Urothelium cell line (cell line): ENCODE measurements around the gene AGBL5.
"Not testable (repeated sequence)": the region's sequence is repeated elsewhere in the genome, so short reads cannot be mapped to it uniquely, and the experiment has no call there.

Source experiments
- DNase-seq: peaks from one replicate; pipeline ENCODE4 v3.0.0; 2011; ENCODE audit warnings: low spot score, mixed read lengths
- FAIRE-seq: peaks from 2 replicates; lab custom pipeline; 2011; peaks lifted over from hg19 to GRCh38; lab: Jason Lieb, UNC

The AGBL5 gene

GRCh38 chr2:27051902-27052645 lies 606 bp downstream of the AGBL5 start:
- FAIRE-seq: no peak

GRCh38 chr2:27053321-27053720 lies 1.9 kb downstream of the AGBL5 start:
- DNase-seq (no peak), FAIRE-seq (no peak)

More at GRCh38 chr2:27051902-27052645, 606 bp downstream of the AGBL5 start:
- no peak for DNase-seq

DNA sequence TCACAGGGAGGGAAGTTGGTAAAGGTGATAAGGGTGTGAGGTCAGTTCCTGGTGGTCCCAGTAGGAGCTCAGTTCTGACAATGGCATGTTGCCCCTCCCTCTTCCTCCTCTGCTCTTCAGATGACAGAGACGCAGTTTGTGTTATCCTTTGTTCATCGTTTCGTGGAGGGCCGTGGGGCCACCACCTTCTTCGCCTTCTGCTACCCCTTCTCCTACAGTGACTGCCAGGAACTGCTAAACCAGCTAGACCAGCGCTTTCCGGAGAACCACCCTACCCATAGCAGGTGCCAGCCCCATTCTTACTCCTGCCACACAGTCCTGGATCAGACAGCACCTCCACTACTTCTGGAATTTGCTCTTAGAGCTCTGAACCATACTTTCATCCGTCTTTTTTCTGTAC lies 2.3 kb downstream of the AGBL5 start:
- FAIRE-seq (no peak), DNase-seq (no peak)

DNA sequence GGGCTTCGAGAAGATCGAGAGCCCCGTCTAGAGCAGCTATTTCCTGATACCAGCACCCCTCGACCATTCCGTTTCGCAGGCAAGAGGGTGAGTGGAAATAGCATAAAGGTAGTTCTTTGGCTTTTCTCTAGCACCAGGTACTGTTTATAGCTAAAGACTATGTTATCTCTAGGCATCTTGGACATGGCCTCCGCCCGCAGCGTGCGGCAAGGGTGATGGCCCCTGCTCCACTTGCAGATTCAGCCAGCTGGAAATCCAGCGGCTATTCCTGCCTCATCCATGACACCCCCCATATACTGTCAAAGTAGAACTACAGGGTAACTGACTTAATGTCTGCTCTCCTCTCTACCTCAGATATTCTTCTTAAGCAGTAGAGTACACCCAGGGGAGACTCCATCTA lies 3.3 kb downstream of the AGBL5 start:
- no peak for FAIRE-seq
- no peak for DNase-seq

DNA sequence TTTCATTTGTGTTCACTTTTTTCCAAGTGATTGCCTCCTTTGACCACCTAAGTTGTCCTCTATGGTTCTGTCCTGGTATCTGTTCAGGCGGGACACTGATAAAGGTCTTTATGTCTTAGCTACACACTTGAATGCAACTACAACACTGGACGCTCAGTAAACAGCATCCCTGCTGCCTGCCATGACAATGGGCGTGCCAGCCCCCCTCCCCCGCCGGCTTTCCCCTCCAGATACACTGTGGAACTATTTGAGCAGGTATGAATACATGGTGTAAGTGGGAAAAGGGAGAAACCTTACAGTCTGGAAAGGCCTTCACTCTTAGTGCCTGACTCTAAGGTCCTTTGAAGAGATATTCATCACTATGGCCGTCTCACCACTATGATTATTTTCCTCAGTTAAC lies 5.7 kb downstream of the AGBL5 start:
- FAIRE-seq (no peak), DNase-seq (no peak)

- FAIRE-seq: peak; percentile 92
- DNase-seq: no peak
Measured at GRCh38 chr2:27058210-27058609, 6.7 kb downstream of the AGBL5 start.

DNA sequence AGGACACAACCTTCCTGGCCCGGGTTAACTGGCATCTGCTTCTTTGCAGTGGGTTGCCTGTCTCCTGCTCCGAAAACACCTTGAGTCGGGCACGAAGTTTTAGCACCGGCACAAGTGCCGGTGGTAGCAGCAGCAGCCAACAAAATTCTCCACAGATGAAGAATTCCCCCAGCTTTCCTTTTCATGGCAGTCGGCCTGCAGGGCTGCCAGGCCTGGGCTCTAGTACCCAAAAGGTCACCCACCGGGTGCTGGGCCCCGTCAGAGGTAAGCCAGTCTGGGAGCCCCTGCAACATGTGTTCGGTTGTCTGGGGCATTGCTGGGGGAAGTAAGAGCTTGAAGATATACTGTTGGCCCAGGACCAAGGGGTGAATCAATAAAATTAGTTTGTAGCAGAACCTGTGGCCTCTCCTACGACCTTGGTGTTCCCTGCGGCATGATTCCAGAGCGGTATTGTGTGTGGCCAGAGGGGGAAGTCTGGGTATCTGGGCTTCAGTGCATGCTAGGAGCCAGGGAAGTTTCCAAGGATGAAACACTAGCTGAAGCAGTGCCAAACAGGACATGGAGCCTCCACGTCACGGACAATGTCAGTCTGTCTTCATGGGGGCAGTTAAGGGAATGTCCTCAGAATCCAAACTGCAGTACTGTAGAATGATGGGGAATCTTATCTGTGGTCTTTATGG lies 7.8 kb downstream of the AGBL5 start:
- DNase-seq (no peak), FAIRE-seq (no peak)

DNA sequence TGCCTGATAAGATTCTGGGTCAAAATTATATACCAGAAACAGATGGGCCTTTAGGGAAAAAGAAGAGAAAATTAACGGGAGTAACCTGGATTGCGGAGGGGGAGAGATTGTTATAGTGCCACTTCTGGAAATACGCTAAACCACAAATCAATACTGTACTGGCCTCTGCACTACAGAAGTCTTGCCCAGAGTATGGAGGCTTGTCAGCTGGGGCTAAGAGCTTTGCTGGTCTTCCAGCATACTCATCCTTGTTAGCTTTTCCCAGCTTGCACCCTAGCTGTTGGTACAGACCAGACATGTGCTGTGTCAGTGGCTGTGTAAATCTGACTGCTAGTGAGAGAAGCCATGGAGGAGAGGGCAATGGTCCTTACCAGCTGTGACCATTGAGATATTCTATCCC lies 8.9 kb downstream of the AGBL5 start:
- no peak for FAIRE-seq
- no peak for DNase-seq

- DNase-seq (no peak), FAIRE-seq (no peak)
Measured at GRCh38 chr2:27065128-27065527, 13.7 kb downstream of the AGBL5 start.

- FAIRE-seq (no peak), DNase-seq (no peak)
Measured at GRCh38 chr2:27067385-27067784, 15.9 kb downstream of the AGBL5 start.

DNA sequence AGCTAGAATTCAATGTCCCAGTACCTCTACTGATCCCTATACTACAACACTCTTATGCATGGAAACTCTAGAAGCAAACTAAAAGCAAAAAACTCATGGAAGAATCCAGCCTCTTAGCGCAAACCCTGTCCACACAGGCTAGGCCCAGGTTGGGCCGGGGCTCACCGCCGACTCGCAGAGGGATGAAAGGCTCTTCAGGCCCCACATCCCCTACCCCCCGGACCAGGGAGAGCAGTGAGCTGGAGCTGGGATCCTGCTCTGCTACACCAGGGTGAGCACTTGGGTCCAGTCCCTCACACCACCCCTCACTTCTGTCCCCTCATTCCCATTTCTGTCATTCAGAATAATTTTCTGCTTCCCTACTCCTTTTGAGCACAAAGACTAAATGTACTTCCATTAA lies 18.0 kb downstream of the AGBL5 start:
- FAIRE-seq (no peak), DNase-seq (no peak)

GRCh38 chr2:27069961-27070618 lies 18.6 kb downstream of the AGBL5 start:
- DNase-seq (no peak), FAIRE-seq (no peak)

DNA sequence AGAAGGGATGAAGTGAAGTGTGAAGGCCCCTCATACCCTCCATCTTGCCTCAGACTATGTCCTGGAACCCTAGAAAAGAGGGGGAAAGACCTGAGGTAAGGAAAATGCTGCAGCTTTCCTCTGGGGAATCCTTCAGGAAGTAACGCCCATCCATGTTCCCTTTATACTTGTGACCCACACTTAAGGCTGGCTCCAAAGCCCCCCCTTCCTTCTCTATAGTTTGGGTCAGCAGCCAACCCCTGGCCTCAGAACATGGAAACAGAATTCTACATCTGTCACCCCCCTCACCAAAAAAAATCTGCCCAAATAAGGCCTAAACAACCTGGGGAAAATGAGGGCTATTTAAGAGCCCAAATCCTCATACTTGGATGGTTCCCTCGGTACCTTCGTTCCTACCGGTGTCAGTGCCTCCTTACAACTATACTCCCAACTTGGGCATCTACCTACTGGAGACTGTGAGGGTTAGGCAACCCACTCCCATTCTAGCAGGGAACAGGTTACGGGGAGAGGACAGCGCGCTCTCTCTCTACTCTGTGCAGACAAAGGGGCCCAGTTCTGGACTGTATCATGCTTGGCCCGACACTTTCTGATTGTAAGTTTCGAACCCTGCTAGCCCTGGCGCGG lies 19.3 kb downstream of the AGBL5 start:
- no peak for DNase-seq
- FAIRE-seq: no peak

DNA sequence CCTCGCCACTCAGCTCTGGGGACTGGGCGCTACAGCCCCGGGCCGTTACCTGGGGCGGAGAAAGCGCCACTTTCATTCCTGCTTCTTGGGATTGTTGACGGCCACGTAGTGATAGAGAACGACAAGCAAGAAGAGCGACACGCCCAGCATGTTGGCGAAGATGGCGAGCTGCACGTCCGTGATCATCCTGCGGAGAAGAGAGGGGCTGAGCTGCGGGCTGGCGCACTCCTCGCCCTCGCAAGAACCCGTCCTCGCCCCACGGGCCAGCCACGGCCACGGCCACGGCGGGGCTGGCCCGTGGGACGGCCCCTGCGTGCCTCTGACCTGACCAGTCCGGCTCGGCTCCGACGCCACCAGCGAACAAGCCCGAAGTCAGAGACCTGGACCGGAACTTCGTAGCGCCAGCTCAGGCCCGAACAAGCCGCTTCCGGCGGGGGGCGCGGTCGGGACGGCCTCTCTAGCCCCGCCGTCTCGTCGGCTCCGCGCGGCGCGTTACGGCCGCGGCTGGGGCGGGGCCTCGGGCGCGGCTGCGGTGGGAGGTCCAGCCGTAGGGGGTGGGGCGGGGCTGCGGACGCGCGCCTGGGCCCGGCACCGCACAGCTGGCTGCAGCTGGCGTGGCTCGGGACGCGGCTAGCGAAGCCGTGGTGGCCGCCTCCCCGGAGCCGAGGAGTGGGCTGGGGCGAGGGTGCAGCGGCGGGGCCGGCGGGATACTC lies 20.0 kb downstream of the AGBL5 start, which contains the start of gene OST4:
Gene OST4 (minus strand): TSS at position 378 of the 713 bp plus-strand sequence.
- peak; percentile 86 for FAIRE-seq

DNA sequence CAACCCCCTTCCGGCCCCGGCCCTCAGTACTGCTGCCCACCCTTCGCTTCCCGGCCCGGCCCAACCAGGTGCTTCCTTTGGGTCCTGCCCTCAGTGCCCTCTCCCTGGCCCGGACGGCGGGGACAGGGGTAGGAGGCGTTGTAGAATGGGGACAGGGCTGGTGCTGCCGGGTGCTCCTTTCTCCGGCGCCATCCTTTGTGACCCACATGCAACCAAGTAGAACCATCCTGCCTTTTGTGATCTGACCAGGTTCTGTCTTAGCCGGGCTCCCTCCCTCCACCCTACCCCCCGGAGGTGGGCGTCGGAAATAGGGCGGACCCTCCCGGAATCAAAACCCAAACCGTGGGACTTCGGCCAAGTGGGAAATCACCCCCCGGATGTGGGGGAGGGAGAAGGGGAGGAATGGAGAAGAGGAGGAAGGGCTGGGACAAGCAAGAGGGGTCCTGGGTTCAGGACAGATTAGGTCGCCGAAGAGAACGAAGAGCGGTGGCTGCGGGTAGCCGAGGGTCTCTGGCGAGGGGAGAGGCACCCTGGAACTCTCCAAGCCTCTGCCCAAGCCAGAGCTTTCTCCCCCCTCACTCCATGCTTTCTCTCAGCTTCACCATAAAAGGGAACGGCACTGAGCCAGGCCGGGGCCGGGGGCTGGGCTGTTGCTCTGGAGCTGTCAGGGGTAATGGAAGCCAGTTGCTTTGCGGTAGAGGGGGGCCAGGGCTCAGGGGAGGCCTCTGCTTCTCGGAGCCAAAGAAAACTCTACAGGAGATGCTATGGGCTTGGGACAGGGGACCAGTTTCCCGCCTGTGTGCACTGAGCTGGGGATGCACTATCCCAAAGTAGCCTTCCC lies 20.7 kb downstream of the AGBL5 start:
- FAIRE-seq (no peak), DNase-seq (peak; percentile 39)

More for the DNA sequence above, 20.0 kb downstream of the AGBL5 start, which contains the start of gene OST4:
- DNase-seq: peak; percentile 99

GRCh38 chr2:27072920-27073319 lies 21.5 kb downstream of the AGBL5 start:
- DNase-seq (no peak), FAIRE-seq (no peak)

DNA sequence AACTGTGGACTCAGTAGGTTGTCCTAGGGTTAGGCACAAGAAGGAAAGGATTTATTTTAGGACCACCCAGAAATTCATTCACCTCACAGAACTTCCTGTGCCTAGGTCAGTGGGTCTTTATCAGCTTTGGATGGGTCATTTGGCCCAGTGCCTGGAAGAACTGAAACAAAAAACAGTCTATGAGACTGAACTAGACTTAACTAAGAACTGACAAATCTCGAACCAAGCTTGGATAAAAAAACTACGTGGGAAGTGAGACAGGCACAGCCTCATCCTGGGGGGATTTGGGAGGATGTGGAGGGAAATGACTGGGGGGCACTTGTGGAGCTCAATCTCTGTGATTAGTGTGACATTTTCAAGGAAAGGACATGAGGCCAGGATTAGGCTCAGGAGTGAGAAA lies 22.3 kb downstream of the AGBL5 start:
- FAIRE-seq: no peak

DNA sequence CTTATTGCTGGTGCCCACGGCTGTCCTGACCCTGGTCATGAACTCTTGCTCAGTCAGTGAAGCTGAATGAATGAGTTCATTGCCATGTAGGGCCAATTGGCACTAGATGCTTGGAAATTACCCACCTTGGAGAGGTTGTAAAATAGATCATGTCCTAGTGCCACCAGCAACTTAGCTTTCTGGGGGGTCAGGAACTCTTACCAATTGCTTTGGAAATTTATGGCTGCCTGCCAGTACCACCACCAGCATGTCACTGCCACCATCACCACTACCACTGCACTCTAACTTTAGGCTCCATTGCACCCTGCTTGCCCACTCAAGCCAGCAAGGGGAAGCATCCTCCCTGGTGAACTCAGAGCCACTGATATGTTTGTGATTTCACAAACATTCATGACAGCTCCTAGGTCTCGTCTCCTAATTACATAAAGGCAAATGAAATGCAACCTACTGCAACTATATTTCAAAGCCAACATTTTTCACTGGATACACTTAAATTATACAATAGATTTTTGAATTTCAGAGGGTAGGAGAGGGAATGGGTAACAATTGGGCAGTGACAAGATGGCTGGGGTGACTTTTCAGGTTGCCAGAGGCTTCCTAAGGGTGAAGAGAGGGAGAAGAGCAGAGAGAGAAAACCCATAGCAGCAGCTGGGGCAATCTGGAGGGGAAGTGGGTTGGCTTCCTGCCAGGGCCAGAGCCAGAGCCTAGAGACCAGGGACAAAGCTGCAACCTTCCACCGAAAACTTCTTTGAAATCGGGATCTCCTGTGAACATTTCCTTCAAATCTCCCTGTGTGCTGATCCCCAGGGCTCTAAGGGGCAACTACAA lies 23.5 kb downstream of the AGBL5 start:
- FAIRE-seq (no peak), DNase-seq (no peak)

More for the DNA sequence above, 22.3 kb downstream of the AGBL5 start:
- no peak for DNase-seq

DNA sequence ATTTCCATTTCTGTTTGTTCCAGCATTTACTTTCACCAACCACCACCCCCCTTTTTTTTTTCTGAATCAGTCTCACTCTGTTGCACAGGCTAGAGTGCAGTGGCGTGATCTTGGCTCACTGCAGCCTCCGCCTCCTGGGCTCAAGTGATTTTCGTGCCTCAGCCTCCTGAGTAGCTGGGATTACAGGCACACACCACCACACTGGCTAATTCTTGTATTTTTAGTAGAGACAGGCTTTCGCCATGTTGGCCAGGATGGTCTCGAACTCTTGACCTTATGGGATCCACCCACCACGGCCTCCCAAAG lies 24.1 kb downstream of the AGBL5 start:
- not testable (repeated sequence) for FAIRE-seq, DNase-seq
